Heart left ventricle (tissue), 16 donors: ENCODE measurements around the gene LMF2. TPM values are rescaled to one million over a fixed set of nuclear protein-coding genes. Genes with fewer than 3 reads are reported as not detected.

Source experiments
- ATAC-seq, 4 donors: fragments of 200-7000 bp; cut with Tn5 transposase; one replicate each; pipeline ENCODE4 v1.9.1; 2020 to 2022; ENCODE audit warnings: moderate library complexity in 4 of 4, mild to moderate bottlenecking in 3 of 4, moderate number of reproducible peaks in 1 of 4
- DNase-seq, 5 donors: peaks; one replicate each; pipeline ENCODE4 v3.0.0-alpha.2; 2020
- H3K27ac ChIP-seq, 12 donors: fragments of 200-600 bp; sonication (generic) in 4 of 12; one replicate each; pipeline versions ENCODE4 v1.5.0 to v1.8.0; 2016 to 2022; ENCODE audit warnings: mild to moderate bottlenecking in 2 of 12
- H3K27me3 ChIP-seq, 9 donors: fragments of 200-600 bp; sonication (generic) in 2 of 9; one replicate each; pipeline versions ENCODE4 v1.5.1 to v1.8.0; 2016 to 2022; ENCODE audit warnings: mild to moderate bottlenecking in 3 of 9
- H3K36me3 ChIP-seq, 9 donors: fragments of 200-600 bp; sonication (generic) in 2 of 9; one replicate each; pipeline versions ENCODE4 v1.5.0 to v1.8.0; 2018 to 2022; ENCODE audit warnings: mild to moderate bottlenecking in 2 of 9
- H3K4me1 ChIP-seq, 12 donors: fragments of 200-600 bp; sonication (generic) in 4 of 12; one replicate each; pipeline versions ENCODE4 v1.5.0 to v1.8.0; 2016 to 2022; ENCODE audit warnings: mild to moderate bottlenecking in 3 of 12
- H3K4me3 ChIP-seq, 12 donors: fragments of 200-600 bp; sonication (generic) in 4 of 12; one replicate each; pipeline versions ENCODE4 v1.5.0 to v1.8.0; 2017 to 2022; ENCODE audit warnings: mild to moderate bottlenecking in 9 of 12, moderate library complexity in 4 of 12
- H3K9me3 ChIP-seq, 12 donors: fragments of 200-600 bp; sonication (generic) in 4 of 12; one replicate each; pipeline versions ENCODE4 v1.5.0 to v1.8.0; 2016 to 2022; ENCODE audit warnings: mild to moderate bottlenecking in 1 of 12
- POLR2A ChIP-seq, 2 donors: fragments of 450-650 bp; IDR thresholded peaks; one replicate each; pipeline ENCODE4 v1.6.1; 2017; ENCODE audit warnings: antibody characterized with exemption in 2 of 2, mild to moderate bottlenecking in 2 of 2, moderate library complexity in 2 of 2
- WGBS, 4 donors: extraction: QIAGEN DNeasy Blood & Tissue Kit in 2 of 4; methylation state at CpG; one replicate each; pipeline versions ENCODE4 v1.1.5 to v1.1.7; 2013 to 2018; 5-methylcytosine and 5-hydroxymethylcytosine counted together
- intact Hi-C, 10 donors: fragments of 100-400 bp; cut with DNase I; formaldehyde crosslinking; loops; one replicate each; pipeline versions ENCODE4 v1.11.1 to v1.14.2; 2022
- polyA plus RNA-seq, 2 donors: library from polyadenylated mRNA; stranded (reverse); fragments of 200-250 nt; gene quantifications; one replicate each; pipeline ENCODE4 v1.2.3, GENCODE V29; 2013
- total RNA-seq, 9 donors: library from RNA; depleted of rRNA in 2 of 9; stranded (reverse); fragments of >200 nt in 2 of 9; fragmentation: NEBNext Ultra II Directional in 3 of 9; extraction: Animal tissue kit (Norgen Biotek cat#: 25700) in 3 of 9; gene quantifications; one replicate each; pipeline versions ENCODE4 v1.1.0 to v1.2.4, GENCODE V29; 2016 to 2023
- TF ChIP-seq, protein P1 (sequence below), 12 donors: fragments of 200-600 bp; sonication (generic) in 4 of 12; IDR thresholded peaks; one replicate each; pipeline versions ENCODE4 v1.5.0 to v1.8.0; 2018 to 2022; ENCODE audit warnings: antibody characterized with exemption in 12 of 12, mild to moderate bottlenecking in 5 of 12
- donor health status: ischemic (EF 13 %, LVEDD 7.1; RV severe dilation, severe dysfunction).
- donor health status: healthy with polysubstance abuse.
- donor health status: DM: no; HTN: yes; CAD: no.
- donor health status: DM: no; HTN: no; CAD: no.
- donor health status: ischemic (EF 25% LVEDD 6.9; RV normal size, moderate dysfunction).
- donor health status: ischemic (EF 25% LVEDD 5.7; RV mildly dilated, moderate dysfunction).
- donor health status: healthy.
- donor health status: DM: yes; HTN: yes; CAD: no.
- donor health status: ischemic (EF 35%, LVEDD 5.7; RV mildly dilated, moderate dysfunction).
- donor health status: nonischemic (EF 11% LVEDD 7.7; RV severe dilation, severe dysfunction).
- donor health status: DM: yes; HTN: yes; CAD: no.
- donor health status: PGD.
- donor health status: ischemic (EF 29% LVEDD 5.4; RV normal size, mild dysfunction).
- donor health status: nonischemic (EF 23%, LVEDD 6.1; RV moderate dilation, normal function).

The LMF2 gene
- total and polyA plus RNA-seq, 11 donors: 20.9 to 46.5 (median 32.1) TPM

DNA sequence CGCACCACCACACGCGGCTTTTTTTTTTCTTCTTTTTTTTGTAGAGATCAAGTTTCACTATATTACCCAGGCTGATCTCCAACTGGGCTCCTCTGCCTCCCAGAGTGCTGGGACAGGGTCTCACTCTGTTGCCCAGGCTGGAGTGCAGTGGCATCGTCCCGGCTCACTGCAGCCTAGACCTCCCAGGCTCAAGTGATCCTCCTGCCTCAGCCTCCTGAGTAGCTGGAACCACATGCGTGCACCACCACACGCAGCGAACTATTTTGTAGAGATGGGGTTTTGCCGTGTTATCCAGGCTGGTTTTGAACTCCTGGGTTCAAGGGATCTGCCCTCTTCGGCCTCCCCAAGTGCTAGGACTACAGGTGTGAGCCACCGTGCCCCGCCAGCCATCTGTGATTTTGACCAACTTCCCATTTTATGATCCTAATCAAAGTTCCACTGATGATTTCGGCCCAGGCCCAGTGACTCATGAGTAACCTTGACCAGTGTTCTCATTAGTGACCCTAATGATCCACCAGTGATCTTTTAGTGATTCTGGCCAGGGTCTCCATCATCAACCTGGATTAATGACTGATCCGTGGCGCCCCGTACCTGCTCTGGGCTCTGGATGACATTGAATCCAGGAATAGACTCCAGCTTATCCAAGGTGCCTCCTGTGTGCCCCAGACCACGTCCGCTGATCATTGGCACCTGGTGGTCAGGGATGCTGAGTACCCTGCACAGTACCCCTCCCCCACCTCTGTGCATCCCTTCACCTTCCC, 20.6 kb upstream of the LMF2 start:
- 89 to 94% (median 93%) methylated on average over 18 of the region's 18 CpGs for WGBS, 4 donors
- intact Hi-C loops: loop anchor here in 4 of 10 donors (2.0 to 10.0 kb wide), 5 partner anchors 34 to 283 kb away; partner anchors contain the start of genes CHKB (in 1 of the 4), SYCE3 (in 1 of the 4) and TUBGCP6 (in 1 of the 4)
- no peaks in the 10 kb centered on the region for H3K9me3 ChIP-seq
- H3K4me3 ChIP-seq: peak overlapping the region in 3 of 12 donors; percentile 86 to 89 (median 88)
- peaks cover 0 to 76% (median 44%) of the 10 kb centered on the region in 12 donors for H3K4me1 ChIP-seq
- peaks cover 0 to 38% (median 10%) of the 10 kb centered on the region in 9 donors for H3K36me3 ChIP-seq
- ATAC-seq: no peak
- peak overlapping the region in 4 of 12 donors; percentile 94 to 98 (median 96) for H3K27ac ChIP-seq
- TF ChIP-seq, protein P1, sequence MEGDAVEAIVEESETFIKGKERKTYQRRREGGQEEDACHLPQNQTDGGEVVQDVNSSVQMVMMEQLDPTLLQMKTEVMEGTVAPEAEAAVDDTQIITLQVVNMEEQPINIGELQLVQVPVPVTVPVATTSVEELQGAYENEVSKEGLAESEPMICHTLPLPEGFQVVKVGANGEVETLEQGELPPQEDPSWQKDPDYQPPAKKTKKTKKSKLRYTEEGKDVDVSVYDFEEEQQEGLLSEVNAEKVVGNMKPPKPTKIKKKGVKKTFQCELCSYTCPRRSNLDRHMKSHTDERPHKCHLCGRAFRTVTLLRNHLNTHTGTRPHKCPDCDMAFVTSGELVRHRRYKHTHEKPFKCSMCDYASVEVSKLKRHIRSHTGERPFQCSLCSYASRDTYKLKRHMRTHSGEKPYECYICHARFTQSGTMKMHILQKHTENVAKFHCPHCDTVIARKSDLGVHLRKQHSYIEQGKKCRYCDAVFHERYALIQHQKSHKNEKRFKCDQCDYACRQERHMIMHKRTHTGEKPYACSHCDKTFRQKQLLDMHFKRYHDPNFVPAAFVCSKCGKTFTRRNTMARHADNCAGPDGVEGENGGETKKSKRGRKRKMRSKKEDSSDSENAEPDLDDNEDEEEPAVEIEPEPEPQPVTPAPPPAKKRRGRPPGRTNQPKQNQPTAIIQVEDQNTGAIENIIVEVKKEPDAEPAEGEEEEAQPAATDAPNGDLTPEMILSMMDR (IDR thresholded peaks at IDR 0.05): no peak
- peak in 2 of 5 donors; percentile 26 to 67 for DNase-seq
- peaks cover 0 to 38% (median 4%) of the 10 kb centered on the region in 9 donors for H3K27me3 ChIP-seq

DNA sequence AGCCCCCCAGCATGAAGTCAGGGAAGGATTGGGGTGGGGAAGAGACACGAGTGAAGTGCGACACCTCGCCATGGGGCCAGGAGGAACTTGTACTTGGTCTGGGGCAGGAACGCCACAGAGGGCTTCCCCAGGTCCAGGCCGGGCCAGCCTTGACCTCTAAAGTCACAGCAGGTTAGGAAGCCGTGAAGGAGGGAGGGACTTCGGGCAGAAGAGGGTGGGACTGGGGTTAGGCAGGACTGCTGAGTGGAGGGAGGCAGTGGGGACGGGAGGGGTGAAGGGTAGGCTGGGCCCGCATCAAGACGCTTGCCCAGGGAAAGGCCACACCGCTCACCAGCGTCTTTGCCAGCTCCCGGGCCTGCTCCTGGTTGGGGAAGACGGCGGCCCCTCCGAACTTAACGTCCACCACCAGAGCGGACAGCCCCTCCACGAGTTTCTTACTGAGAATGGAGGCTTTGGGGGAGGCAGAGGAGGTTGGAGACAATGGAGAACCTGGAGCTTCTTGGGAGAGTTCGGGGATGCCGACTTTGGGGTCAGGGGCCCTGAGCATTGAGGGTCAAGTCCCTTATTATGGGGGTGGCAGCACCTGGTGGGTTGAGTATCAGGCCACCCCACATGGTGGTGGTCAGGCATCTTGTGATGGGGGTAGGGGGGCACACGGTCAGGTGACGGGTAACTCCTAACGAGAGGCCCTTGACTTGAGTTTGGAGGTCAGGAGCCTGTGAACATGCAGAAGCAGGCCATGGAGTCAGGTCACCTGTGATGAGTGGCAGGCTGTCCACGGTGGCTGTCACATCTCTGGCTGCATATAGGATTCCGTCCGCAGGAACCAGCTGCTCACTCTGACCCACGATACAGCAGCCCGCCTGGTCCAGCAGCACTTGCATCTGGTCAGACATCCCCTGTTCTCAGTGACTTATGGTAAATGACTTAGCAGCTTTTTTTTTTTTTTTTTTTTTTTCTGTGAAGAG, 19.6 kb upstream of the LMF2 start:
- 48 to 71% (median 62%) methylated on average over 28 to 29 of the region's 29 CpGs for WGBS, 4 donors
- peaks cover 0 to 30% (median 0%) of the 10 kb centered on the region in 9 donors for H3K27me3 ChIP-seq
- intact Hi-C loops: loop anchor here in 4 of 10 donors (2.0 to 10.0 kb wide), 5 partner anchors 35 to 282 kb away; partner anchors contain the start of genes CHKB (in 1 of the 4), SYCE3 (in 1 of the 4) and TUBGCP6 (in 1 of the 4)
- peaks cover 0 to 48% (median 20%) of the 10 kb centered on the region in 9 donors for H3K36me3 ChIP-seq
- ATAC-seq (peak in 3 of 4 donors; percentile 1 to 11 (median 5)), DNase-seq (peak; percentile 63 to 88 (median 73))
- H3K9me3 ChIP-seq: no peaks in the 10 kb centered on the region
- peak overlapping the region; percentile 47 to 89 (median 74) for H3K4me3 ChIP-seq
- peaks cover 0 to 68% (median 37%) of the 10 kb centered on the region in 12 donors for H3K4me1 ChIP-seq
- peak overlapping the region; percentile 83 to 99 (median 94) for H3K27ac ChIP-seq
- TF ChIP-seq POLR2A (IDR thresholded peaks at IDR 0.05): peak in 1 of 2 donors; percentile 13
- TF ChIP-seq, protein P1 (IDR thresholded peaks at IDR 0.05): no peak

DNA sequence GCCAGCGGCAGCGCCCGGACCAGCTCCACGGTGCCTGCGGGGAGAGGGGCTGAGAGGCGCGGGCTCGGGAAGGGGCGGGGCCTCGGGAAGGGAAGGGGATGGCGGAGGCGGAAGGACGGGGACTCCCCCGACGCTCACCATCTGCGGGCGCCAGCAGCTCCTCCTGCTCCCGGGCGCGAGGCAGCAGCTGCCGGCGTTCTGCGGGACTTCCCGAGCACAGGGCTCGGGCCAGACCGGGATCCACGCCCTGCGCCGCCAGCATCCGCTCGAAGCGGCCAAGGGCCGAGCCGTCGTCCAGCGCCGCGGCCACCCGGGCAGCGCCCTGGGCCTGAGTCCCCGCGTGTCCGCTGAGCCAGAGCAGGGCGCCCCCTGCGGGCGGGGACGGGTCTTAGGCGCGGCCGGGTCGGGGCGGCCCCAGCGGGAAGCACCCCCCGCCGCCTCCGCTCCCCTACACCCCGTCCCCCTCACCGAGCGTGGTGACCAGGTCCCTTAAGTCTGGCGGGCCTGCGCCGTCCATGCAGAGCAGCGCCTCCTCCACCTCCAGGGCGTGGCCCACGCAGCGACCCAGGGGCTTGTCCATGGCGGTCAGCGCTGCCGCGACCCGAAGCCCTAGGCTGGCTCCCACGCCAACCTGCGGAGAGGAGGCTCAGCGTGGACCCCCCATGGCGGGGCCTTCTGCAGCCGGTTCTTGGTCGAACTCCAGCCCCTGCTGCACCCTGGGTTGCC, 18.8 kb upstream of the LMF2 start:
- Histone ChIP-seq H3K27ac (peak overlapping the region; percentile 83 to 99 (median 94)), H3K9me3 (no peaks in the 10 kb centered on the region), H3K27me3 (peaks cover 0 to 22% (median 0%) of the 10 kb centered on the region in 9 donors), H3K4me3 (peak overlapping the region; percentile 47 to 89 (median 74)), H3K36me3 (peaks cover 0 to 56% (median 27%) of the 10 kb centered on the region in 9 donors), H3K4me1 (peaks cover 0 to 60% (median 34%) of the 10 kb centered on the region in 12 donors)
- DNase-seq (peak; percentile 85 to 92 (median 87)), ATAC-seq (peak; percentile 3 to 42 (median 24))
- intact Hi-C loops: loop anchor here in 4 of 10 donors (2.0 to 10.0 kb wide), 5 partner anchors 36 to 281 kb away; partner anchors contain the start of genes CHKB (in 1 of the 4), SYCE3 (in 1 of the 4) and TUBGCP6 (in 1 of the 4)
- TF ChIP-seq POLR2A (IDR thresholded peaks at IDR 0.05): peak in 1 of 2 donors; percentile 40
- TF ChIP-seq, protein P1 (IDR thresholded peaks at IDR 0.05): peak; percentile 53 to 84 (median 67)
- WGBS, 4 donors: 2 to 8% (median 2%) methylated on average over 8 to 77 of the region's 77 CpGs
